GM19467 (cell line): ENCODE results near the gene SULT4A1.

Experiments
- ATAC-seq: cut with Tn5 transposase; IDR thresholded peaks from one replicate; pipeline ENCODE4 v1.9.1; 2021; ENCODE audit warnings: mild to moderate bottlenecking, moderate library complexity; ENCODE audit not compliant: unreplicated experiment

SULT4A1 gene

DNA sequence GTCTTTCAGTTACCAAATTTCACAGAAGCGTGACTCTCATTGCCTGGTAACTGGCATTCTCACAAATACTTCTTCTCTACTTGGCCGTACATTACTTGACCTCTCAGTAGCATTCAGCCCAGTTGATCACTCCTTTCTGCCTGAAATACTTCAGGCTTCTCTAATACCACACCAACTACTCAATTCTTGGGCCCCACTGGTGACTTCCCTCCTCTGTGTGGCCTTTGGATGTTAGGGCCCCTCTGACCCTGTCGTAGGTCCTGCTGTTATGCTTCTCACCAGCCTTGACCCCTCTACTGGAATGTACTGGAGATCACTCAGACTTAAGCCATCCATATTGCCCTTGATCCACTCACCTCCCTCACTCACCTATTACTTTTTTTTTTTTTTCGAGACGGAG, 48.0 kb downstream of the SULT4A1 start:
- ATAC-seq, result no peak

DNA sequence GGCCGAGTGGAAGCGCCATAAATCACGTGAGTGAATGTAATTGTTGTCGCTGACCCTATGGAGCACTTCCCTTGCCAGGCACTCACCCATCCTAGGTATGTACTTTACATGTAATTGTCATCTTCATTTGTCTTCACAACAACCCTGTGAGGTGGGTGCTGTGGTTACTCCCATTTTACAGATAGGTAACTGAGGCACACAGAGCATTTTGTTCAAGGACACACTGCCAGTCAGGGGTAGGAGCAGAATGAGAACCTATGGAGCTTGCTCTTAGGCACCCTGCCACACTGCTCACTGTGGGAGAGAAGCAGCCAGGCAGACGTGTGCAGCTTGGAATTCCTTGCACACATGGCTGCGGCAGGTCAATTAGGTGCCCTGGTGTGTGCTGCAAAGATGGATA, 49.4 kb downstream of the SULT4A1 start:
- no peak for ATAC-seq

DNA sequence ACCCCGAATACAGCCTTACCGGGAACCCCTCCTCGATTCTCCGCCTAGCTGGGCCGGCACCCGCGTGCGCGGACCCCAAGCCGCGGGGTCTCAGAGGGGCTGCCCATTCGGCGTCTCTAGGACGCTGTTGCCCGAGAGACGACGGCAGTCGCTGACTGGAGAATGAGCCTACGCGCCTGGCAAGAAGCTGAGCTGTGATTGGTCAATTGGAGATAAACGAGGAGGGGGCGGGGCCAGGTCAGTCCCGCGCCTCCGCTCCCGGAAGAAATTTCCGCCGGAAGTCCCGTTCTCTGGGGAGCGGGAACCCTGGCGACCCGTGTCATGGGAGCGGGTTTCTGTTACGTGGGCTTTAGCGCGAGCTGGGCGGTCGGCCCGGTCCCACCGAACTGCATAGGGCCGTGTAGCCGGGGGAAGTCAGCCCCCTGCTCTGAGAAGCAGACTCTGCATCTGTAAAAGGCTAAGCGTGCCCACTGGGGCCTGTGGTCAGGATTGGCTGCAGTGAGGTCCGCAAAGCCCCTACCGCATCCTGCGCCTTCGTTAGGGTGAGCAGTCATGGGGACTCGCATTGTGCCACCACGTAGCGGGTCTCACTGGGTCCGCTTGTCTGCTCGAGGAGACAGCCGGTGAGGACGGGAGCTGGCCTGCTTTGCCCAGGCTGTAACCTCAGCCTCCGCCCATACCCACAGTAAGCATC, 50.0 kb downstream of the SULT4A1 start, which contains the start of gene EFCAB6:
Gene EFCAB6, minus strand, starts transcription at position 157 of the 694 bp plus-strand sequence. CDS start 29,987 bp downstream, outside the sequence.
- peak; percentile 85 for ATAC-seq

GRCh38 chr22:43811777-43812148, 50.5 kb downstream of the SULT4A1 start:
- no peak for ATAC-seq

DNA sequence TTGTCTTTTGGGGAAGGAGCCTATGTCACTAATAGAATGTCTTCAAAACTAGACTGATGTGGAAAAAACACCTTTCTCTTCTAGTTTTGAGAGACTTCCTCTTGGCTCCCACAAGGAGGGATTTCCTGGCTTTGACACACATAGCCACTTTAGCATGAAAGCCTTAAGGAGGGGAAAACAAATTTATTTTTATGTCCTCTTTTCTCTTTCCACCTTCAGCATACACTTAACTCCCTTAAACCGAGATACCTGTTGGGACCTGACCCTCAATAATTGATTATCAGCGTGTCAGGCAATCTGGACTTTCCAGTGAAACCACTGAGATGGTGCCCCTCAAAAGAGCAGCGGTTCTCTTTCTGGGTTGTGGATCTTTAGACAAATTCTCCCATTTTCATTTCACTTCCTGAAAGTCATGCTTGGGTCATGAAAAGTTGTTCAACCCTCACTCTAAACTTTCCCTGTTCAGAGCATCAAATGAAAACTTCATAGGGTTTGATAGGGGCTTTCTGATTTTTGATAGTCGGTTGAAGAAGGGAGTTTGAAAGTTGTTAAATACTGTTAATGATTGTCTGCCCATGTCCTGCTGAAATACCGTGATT, 59.3 kb downstream of the SULT4A1 start:
- no peak for ATAC-seq

- no peak for ATAC-seq
These were observed 61.3 kb downstream of the SULT4A1 start for GRCh38 chr22:43800970-43801369.

DNA sequence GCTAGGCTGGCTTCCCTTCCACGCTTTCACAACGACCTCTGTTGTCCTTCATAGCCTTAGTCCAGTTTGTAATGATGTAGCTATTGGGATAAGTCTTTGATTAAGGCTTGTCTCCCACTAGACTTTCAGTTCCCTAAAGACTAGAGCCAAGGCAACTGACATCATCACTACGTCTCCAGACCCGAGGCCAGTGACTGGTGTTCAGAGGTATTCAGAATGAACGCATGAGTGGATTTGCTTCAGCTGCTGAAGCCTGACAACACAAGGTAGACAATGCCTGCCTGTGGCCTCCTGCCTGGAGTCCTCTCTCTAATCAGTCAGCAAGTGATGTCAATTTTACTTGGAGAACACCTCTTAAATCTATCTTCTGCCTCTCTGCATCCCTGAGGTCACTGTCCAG, 63.8 kb downstream of the SULT4A1 start:
- no peak for ATAC-seq

GRCh38 chr22:43796567-43796966, 65.7 kb downstream of the SULT4A1 start:
- no peak for ATAC-seq

DNA sequence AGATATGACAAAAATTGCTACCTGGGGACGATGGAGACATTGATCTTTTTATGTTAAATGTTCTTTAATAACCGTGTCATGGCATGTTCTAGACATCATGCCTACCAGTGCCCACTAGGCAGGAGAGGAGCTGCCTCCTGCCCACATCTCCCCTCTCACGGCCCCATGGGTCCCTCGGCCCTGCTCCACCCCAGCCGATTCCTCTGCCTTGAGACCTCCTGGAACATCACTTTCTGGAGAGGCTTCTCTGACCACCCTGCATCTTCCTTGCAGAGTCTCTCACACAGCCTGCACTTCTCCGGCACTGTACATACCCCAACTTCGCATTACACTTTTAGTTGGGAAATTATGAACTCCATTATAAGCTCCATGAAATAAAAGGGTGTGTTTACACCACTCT, 67.0 kb downstream of the SULT4A1 start:
- ATAC-seq, result no peak

DNA sequence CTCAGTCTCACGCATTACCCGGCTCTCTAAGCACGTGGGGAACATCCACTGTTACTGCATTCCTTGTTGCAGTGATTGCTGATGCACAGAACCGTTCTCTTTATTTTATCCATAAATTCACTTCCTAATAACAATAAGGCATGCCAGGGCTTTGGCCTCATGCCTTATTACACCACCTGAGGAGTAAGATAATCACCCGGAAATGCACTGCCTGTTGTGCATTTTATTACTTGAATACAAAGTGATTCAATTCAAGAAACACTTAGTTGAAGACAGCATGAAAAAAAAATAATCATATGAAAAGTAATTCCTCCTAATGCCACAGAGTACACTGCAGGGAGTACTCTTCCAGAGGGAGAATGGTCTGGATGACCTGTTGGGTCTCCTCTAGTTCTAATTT, 69.4 kb downstream of the SULT4A1 start:
- ATAC-seq, result no peak

DNA sequence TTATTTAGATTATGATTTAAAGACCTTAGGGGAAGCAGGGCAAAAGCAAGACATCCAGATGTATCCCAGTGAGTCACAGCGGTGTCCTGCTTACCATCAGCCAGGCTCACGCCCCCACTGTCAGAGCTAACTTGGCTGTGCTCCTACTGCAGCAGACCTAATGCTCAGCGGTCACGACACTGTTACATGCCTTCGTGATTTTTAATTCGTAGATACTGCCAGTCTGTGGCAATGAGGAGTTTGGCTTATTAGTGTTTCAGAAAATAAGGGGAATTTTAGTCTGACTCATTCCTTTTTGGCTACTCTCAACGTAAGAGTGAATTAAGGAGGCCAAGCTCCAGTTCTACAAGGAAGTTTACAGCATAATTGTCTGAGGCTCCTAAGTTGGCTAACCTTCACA, 72.9 kb downstream of the SULT4A1 start:
- no peak for ATAC-seq

DNA sequence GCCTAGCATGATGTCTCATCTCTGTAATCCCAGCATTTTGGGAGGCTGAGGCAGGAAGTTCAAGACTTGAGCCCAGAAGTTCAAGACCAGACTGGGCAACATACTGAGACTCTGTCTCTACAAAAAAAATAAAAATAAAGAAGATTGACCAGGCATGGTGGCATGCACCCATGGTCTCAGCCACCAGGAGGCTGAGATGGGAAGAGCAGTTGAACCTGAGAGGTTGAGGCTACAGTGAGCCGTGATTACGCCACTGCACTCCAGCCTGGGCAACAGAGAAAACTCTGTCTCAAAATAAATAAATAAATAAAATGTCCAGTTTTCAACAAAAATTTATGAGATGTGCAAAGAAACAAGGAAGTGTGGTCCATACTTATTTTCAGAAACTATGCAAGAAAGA, 78.5 kb downstream of the SULT4A1 start:
- ATAC-seq, result no peak

- ATAC-seq, result no peak
These were observed 79.9 kb downstream of the SULT4A1 start for GRCh38 chr22:43782448-43782847.

GRCh38 chr22:43777286-43777685, 85.0 kb downstream of the SULT4A1 start:
- no peak for ATAC-seq

DNA sequence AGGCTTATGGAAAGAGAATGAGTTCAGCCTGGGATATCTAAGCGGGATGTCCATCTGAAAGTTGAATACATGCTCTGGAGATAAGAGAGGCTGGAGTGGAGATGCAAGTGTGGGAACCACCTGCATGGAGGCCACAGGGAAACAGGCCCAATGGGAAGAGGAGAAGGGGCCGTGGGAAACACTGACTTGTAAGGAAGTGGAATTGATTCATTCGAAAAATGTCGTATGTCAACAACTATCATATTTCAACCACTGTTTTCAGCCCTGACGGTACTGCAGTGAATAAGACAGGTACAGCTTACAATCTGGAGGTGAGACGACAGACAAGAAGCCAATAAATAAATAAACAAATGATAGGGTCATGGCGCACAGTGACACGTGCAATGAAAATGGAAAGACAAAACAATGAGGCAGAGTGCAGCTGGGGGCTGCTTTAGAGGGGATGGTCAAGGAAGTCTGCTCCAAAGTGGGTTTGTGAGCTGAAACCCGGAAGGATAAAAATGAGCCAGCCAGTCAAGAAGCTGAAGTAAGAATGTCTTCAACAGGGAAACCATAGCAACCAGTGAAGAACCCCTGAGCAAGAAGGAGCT, 86.1 kb downstream of the SULT4A1 start:
- no peak for ATAC-seq
